Upper lobe of right lung (tissue), 1 donor: ENCODE measurements around the gene LIMS4. TPM values are rescaled to one million over a fixed set of nuclear protein-coding genes. Genes with fewer than 3 reads are reported as not detected.
"Not testable (repeated sequence)": the region's sequence is repeated elsewhere in the genome, so short reads cannot be mapped to it uniquely, and the experiment has no call there.

Source experiments
- ATAC-seq: fragments of 200-7000 bp; cut with Tn5 transposase; one replicate; pipeline ENCODE4 v1.9.1; 2020; ENCODE audit warnings: mild to moderate bottlenecking, moderate library complexity
- DNase-seq: peaks from one replicate; pipeline ENCODE4 v3.0.0-alpha.2; 2020
- H3K27ac ChIP-seq: fragments of 200-600 bp; one replicate; pipeline ENCODE4 v1.8.0; 2022
- H3K27me3 ChIP-seq: fragments of 200-600 bp; one replicate; pipeline ENCODE4 v1.8.0; 2022; ENCODE audit warnings: mild to moderate bottlenecking
- H3K36me3 ChIP-seq: fragments of 200-600 bp; one replicate; pipeline ENCODE4 v1.8.0; 2022
- H3K4me1 ChIP-seq: fragments of 200-600 bp; one replicate; pipeline ENCODE4 v1.8.0; 2022
- H3K4me3 ChIP-seq: fragments of 200-600 bp; one replicate; pipeline ENCODE4 v1.8.0; 2022; ENCODE audit warnings: mild to moderate bottlenecking
- H3K9me3 ChIP-seq: fragments of 200-600 bp; one replicate; pipeline ENCODE4 v1.8.0; 2022
- intact Hi-C: fragments of 100-400 bp; cut with DNase I; formaldehyde crosslinking; loops from one replicate; pipeline ENCODE4 v1.11.0; 2022
- total RNA-seq: library from RNA; stranded (reverse); fragmentation: NEBNext Ultra II Directional; extraction: Animal tissue kit (Norgen Biotek cat#: 25700); gene quantifications from one replicate; pipeline ENCODE4 v1.2.1, GENCODE V29; 2021
- TF ChIP-seq, protein P1 (sequence below): fragments of 200-600 bp; IDR thresholded peaks from one replicate; pipeline ENCODE4 v1.8.0; 2022; ENCODE audit warnings: antibody characterized with exemption
- donor health status: DM: no; HTN: yes; CAD: no; lungs with severe emphysema.

Gene LIMS4
- total RNA-seq, 1 donor from 2014 or later: 2.1 TPM

DNA sequence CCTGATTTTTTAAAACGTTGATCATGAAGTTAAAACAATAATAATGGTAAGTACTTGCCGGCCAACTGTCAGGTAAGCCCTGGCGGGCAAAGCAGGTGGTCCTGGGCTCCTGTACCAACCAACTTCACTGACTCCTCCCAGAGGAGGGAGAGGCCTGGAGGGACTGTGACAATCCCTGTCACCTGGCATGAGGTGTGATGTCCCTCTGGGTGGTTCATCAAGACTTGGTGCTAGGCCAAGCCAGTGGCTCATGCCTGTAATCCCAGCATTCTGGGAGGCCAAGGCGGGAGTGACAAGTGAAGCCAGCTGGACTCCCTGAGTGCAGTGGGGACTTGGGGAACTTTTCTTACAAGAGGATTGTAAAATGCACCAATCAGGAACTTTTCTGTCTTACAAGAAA is 48.2 kb downstream of the LIMS4 start:
- DNase-seq: peak; percentile 13
- H3K27ac ChIP-seq, H3K9me3 ChIP-seq, intact Hi-C loops, H3K27me3 ChIP-seq, H3K4me1 ChIP-seq, H3K4me3 ChIP-seq, H3K36me3 ChIP-seq, ATAC-seq: not testable (repeated sequence)

DNA sequence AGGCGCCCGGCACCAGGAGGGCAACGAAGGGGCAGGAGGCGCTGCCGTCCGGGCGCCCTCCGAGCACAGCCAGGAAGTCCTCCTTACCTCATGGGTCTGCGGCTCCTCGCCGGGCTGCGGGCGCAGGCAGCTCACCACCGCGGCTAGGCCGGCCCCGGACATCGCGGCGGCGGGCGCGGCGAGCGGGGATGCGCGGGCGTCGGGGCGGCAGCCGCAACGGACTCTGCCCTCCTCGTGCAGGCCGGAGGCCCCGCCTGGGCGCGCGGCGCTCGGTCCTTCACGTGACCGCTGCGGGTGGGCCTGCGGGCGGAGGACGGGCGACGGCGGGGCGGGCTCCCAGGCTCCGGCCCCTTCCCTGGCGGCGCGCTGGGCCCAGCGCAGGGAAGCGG is 49.0 kb downstream of the LIMS4 start:
- intact Hi-C loops, H3K9me3 ChIP-seq, H3K4me3 ChIP-seq, H3K27me3 ChIP-seq, H3K27ac ChIP-seq, H3K4me1 ChIP-seq, H3K36me3 ChIP-seq, DNase-seq: not testable (repeated sequence)
- peak; percentile 60 for ATAC-seq

- H3K4me1 ChIP-seq, H3K36me3 ChIP-seq, DNase-seq, H3K4me3 ChIP-seq, H3K9me3 ChIP-seq, H3K27ac ChIP-seq, intact Hi-C loops, H3K27me3 ChIP-seq: not testable (repeated sequence)
- peak; percentile 53 for ATAC-seq
Measured at GRCh38 chr2:110422852-110423573, 49.6 kb downstream of the LIMS4 start.

DNA sequence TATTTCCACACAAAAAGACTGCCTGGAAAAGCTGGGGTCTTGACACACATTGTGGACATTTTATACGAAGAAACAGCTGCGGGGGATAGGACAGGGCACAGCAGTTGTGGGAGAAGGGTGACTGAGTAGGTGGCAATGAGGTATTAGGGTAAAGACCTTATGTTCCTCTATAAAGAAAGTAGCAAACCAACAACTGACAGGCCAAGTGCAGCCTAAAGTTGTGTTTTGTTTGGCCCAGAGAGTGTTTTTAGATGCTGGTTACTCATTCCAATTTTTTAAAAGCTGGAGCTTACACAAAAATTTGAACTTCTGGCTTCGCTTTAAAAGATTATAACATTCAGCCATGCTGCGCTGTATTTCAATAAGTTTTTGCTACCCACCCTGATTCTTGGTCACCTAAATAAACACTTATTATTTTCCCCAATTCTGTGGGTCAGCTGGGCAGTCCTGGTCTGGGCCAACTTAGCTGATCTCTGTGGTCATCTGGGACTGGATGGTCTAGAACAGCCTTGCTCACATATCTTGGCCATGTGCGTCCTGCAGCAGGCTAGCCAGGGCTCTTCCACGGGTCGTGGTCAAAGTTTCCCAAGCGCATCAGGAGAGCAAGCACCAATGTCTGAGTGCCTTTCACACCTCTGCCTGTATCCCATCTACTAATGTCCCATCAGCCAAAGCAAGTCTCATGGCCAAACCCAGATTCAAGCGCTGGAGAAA is 51.8 kb downstream of the LIMS4 start:
- H3K36me3 ChIP-seq, H3K9me3 ChIP-seq, intact Hi-C loops, H3K4me3 ChIP-seq, ATAC-seq, H3K4me1 ChIP-seq, DNase-seq, H3K27ac ChIP-seq, H3K27me3 ChIP-seq: not testable (repeated sequence)

DNA sequence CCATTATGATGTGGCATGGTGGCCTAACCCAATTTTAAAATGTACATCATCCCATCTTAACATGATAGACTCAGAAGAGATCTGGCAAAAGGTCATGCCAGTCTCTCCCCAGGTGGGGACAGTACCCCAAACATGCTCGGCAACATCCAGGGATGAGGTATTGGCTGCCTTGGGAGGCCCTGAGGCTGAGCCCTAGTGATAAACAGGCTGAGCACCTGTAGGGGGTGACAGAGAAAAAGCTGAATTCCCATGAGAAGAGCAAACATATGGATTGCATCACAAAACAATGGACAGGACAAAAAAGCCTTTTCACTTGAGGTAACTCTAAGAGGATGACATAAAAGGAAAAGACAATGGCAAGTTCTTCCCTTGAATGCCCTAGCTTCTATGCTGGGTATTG is 65.5 kb downstream of the LIMS4 start:
- H3K9me3 ChIP-seq, H3K36me3 ChIP-seq, DNase-seq, intact Hi-C loops, ATAC-seq, H3K4me3 ChIP-seq, H3K27me3 ChIP-seq, H3K27ac ChIP-seq, H3K4me1 ChIP-seq: not testable (repeated sequence)

- H3K36me3 ChIP-seq, H3K4me1 ChIP-seq, H3K4me3 ChIP-seq, intact Hi-C loops, H3K9me3 ChIP-seq, H3K27me3 ChIP-seq, H3K27ac ChIP-seq, DNase-seq, ATAC-seq: not testable (repeated sequence)
Measured at GRCh38 chr2:110404988-110405387, 67.6 kb downstream of the LIMS4 start.

- H3K9me3 ChIP-seq, H3K36me3 ChIP-seq, intact Hi-C loops, H3K27ac ChIP-seq, H3K4me1 ChIP-seq, DNase-seq, ATAC-seq, H3K27me3 ChIP-seq, H3K4me3 ChIP-seq: not testable (repeated sequence)
Measured at GRCh38 chr2:110404246-110404645, 68.4 kb downstream of the LIMS4 start.

DNA sequence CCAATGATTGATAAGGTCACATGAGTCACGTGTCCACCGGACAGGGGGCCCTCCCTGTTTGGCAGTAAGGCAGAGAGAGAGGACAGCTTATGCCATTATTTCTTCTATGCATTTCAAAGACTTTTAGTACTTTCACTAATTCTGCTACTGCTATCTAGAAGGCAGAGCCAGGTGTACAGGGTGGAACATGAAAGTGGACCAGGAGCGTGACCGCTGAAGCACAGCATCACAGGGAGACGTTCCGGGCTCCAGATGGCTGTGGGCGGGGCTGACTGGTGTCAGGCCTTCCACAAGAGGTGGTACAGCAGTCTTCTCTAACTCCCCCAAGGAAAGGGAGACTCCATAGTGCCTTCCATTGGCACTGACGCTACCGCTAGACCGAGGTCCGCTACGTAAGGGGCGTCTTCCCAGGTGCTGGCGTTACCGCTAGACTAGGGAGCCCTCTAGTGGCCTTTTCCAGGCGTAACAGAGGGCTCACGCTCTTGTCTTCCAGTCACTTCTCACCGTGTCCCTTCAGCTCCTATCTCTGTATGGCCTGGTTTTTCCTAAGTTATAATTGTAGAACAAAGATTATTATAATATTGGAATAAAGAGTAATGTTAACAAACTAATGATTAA is 71.5 kb downstream of the LIMS4 start:
- H3K36me3 ChIP-seq, H3K27ac ChIP-seq, H3K9me3 ChIP-seq, H3K27me3 ChIP-seq, H3K4me1 ChIP-seq, DNase-seq, H3K4me3 ChIP-seq, intact Hi-C loops: not testable (repeated sequence)
- ATAC-seq: peak; percentile 94
- TF ChIP-seq, protein P1, sequence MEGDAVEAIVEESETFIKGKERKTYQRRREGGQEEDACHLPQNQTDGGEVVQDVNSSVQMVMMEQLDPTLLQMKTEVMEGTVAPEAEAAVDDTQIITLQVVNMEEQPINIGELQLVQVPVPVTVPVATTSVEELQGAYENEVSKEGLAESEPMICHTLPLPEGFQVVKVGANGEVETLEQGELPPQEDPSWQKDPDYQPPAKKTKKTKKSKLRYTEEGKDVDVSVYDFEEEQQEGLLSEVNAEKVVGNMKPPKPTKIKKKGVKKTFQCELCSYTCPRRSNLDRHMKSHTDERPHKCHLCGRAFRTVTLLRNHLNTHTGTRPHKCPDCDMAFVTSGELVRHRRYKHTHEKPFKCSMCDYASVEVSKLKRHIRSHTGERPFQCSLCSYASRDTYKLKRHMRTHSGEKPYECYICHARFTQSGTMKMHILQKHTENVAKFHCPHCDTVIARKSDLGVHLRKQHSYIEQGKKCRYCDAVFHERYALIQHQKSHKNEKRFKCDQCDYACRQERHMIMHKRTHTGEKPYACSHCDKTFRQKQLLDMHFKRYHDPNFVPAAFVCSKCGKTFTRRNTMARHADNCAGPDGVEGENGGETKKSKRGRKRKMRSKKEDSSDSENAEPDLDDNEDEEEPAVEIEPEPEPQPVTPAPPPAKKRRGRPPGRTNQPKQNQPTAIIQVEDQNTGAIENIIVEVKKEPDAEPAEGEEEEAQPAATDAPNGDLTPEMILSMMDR: peak; percentile 15

GRCh38 chr2:110399378-110399777 is 73.2 kb downstream of the LIMS4 start:
- H3K36me3 ChIP-seq, DNase-seq, intact Hi-C loops, H3K9me3 ChIP-seq, H3K27me3 ChIP-seq, ATAC-seq, H3K27ac ChIP-seq, H3K4me1 ChIP-seq, H3K4me3 ChIP-seq: not testable (repeated sequence)

DNA sequence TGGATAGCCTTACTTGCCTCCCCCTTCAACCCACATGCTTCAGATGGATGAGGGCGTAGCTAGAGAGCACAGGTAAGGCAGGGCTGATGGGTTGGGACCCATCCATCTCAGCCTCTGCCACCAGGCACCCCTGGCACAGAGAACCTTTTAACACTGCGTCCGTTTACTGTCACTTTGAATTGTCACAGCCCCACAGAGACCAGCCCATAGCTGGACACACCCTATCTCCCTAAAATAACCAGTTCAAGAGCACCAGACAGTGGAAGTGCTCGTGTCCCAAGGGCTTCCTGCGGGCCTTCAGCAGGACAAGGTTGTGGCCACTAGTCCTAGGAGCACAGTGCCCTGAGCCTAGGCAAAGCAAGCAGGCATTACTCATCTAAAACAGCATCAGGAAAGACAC is 76.6 kb downstream of the LIMS4 start:
- H3K27me3 ChIP-seq, H3K27ac ChIP-seq, H3K4me1 ChIP-seq, DNase-seq, H3K4me3 ChIP-seq, ATAC-seq, H3K36me3 ChIP-seq, H3K9me3 ChIP-seq, intact Hi-C loops: not testable (repeated sequence)

Other genes starting within 250 kb of the LIMS4 start
- gene RGPD6, start 104.4 kb upstream of the LIMS4 start, total RNA-seq: 15.1 TPM
- 2.4 TPM for gene BUB1, start 205.2 kb upstream of the LIMS4 start, total RNA-seq